ENCODE measurements around the gene SNTG2. TPM values are rescaled to one million over a fixed set of nuclear protein-coding genes. Genes with fewer than 3 reads are reported as not detected.

SNTG2 gene
- total and polyA plus RNA-seq, 2 donors (not counting 3 experiments of a cell fraction or from before 2014, with no cell fraction given): not detected

DNA sequence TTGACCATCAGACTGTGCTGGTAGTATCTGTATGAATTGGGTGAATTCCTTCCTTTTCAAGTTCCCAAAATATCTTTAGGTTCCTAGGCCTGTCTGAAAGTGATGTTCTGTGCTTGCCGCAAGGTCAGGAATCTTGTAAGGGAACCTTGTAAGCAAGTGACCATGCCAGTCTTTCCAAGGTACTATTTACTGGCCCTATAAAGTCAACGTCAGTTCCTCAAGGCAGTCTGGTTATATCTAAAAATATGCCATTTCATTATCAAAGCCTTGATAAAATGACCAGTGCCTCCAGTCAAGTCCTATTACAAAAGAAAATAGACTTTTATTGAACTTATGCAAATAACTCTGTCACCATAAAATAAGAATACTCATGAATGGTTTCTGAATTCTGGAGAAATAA is 374.2 kb downstream of the SNTG2 start:
- no peak overlapping the region for H3K27ac ChIP-seq (ENCODE audit: insufficient read depth, low read depth, low read length)
- no peak overlapping the region for H3K4me3 ChIP-seq (replicated peaks in 1 of 3; ENCODE audit: insufficient read depth in 1 of 3, low read depth in 1 of 3, low read length in 3 of 3)
- no peak for FAIRE-seq
- H3K79me2 ChIP-seq (ENCODE audit: control insufficient read depth, insufficient read depth, low read length): no peaks in the 10 kb centered on the region
- H3K36me3 ChIP-seq (ENCODE audit: control insufficient read depth in 2 of 2, extremely low read depth in 1 of 2, insufficient read depth in 2 of 2, low read length in 2 of 2): no peaks in the 10 kb centered on the region
- no peak overlapping the region for H3K4me2 ChIP-seq (ENCODE audit: insufficient read depth, low read length)
- no peaks in the 10 kb centered on the region for H3K9me3 ChIP-seq (replicated peaks; ENCODE audit: control insufficient read depth, insufficient read depth, low read length)
- dilution Hi-C loops (cut with MboI; ENCODE audit: extremely low pct_ligation_motif_present, low sequenced_read_pairs) (no loop called here), intact Hi-C loops (cut with micrococcal nuclease) (no loop called here)
- ChIA-PET CTCF (no interaction called here), POLR2A (no interaction called here)
- no peak overlapping the region for H2AFZ ChIP-seq (ENCODE audit: low read depth, low read length)
- H3K4me1 ChIP-seq (ENCODE audit: control insufficient read depth, extremely low read depth, insufficient read depth, low read length): no peaks in the 10 kb centered on the region
- DNase-seq (ENCODE audit: low read depth, low spot score): no peak
- no peaks in the 10 kb centered on the region for H3K9me1 ChIP-seq (replicated peaks; ENCODE audit: control insufficient read depth, extremely low read depth, insufficient read depth, low read length)
- H3K27me3 ChIP-seq (ENCODE audit: control insufficient read depth in 2 of 2, insufficient read depth in 2 of 2, low read length in 2 of 2): no peaks in the 10 kb centered on the region
- no TSS peak for BruUV-seq (replicated peaks)
- TF ChIP-seq, protein P1, sequence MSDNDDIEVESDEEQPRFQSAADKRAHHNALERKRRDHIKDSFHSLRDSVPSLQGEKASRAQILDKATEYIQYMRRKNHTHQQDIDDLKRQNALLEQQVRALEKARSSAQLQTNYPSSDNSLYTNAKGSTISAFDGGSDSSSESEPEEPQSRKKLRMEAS (IDR thresholded peaks at IDR 0.05; ENCODE audit: insufficient read depth, insufficient read length): no peak
- TF ChIP-seq FOS (IDR thresholded peaks at IDR 0.05; ENCODE audit: borderline replicate concordance, insufficient read depth, low read length) (no peak), POLR2A (IDR thresholded peaks at IDR 0.05; ENCODE audit: low read depth, low read length) (no peak), MYC (IDR thresholded peaks at IDR 0.05; ENCODE audit: low read depth, low read length) (no peak), EZH2 (IDR thresholded peaks at IDR 0.05; ENCODE audit: borderline replicate concordance, low read depth, low read length, severe bottlenecking) (no peak), POLR2AphosphoS5 (IDR thresholded peaks at IDR 0.05; ENCODE audit: insufficient read depth, low read depth, low read length) (no peak), JUN (IDR thresholded peaks at IDR 0.05; ENCODE audit: borderline replicate concordance, insufficient read depth, insufficient read length, low read depth) (no peak), GATA2 (IDR thresholded peaks at IDR 0.05; ENCODE audit: insufficient read depth, insufficient read length, low read depth, low read length) (no peak)
- TF ChIP-seq, protein P2, sequence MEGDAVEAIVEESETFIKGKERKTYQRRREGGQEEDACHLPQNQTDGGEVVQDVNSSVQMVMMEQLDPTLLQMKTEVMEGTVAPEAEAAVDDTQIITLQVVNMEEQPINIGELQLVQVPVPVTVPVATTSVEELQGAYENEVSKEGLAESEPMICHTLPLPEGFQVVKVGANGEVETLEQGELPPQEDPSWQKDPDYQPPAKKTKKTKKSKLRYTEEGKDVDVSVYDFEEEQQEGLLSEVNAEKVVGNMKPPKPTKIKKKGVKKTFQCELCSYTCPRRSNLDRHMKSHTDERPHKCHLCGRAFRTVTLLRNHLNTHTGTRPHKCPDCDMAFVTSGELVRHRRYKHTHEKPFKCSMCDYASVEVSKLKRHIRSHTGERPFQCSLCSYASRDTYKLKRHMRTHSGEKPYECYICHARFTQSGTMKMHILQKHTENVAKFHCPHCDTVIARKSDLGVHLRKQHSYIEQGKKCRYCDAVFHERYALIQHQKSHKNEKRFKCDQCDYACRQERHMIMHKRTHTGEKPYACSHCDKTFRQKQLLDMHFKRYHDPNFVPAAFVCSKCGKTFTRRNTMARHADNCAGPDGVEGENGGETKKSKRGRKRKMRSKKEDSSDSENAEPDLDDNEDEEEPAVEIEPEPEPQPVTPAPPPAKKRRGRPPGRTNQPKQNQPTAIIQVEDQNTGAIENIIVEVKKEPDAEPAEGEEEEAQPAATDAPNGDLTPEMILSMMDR (IDR thresholded peaks at IDR 0.05; ENCODE audit: extremely low read depth in 1 of 2, insufficient read depth in 1 of 2, low read depth in 1 of 2, low read length in 2 of 2): no peak
- H4K20me1 ChIP-seq (replicated peaks; ENCODE audit: control insufficient read depth, extremely low read depth, insufficient read depth, low read length): no peaks in the 10 kb centered on the region
- H3K9ac ChIP-seq (replicated peaks; ENCODE audit: extremely low read depth, insufficient read depth, low read length): no peak overlapping the region
